ENCODE data around the gene ADNP2.

The ADNP2 gene

DNA sequence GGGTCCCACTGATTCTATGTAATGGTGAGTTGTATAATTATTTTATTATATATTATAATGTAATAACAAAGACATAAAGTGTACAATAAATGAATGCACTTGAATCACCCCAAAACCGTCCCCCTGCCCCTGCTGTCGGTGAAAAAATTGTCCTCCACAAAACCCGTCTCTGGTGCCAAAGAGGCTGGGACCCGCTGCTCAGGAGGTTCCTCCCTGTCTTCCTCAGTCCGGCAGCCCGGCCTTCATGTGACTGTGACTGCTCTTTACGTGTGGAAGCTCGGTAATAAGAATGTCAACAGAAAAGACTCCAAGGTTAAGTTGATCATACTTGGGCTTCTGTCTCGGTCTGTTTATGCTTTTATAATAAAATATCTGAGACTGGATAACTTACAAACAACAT, 32.7 kb upstream of the ADNP2 start:
- TF ChIP-seq POLR2A (IDR thresholded peaks at IDR 0.05; ENCODE audit: low read depth, low read length) = no peak
- no peak for FAIRE-seq
- DNase-seq (ENCODE audit: insufficient read length) = no peak

DNA sequence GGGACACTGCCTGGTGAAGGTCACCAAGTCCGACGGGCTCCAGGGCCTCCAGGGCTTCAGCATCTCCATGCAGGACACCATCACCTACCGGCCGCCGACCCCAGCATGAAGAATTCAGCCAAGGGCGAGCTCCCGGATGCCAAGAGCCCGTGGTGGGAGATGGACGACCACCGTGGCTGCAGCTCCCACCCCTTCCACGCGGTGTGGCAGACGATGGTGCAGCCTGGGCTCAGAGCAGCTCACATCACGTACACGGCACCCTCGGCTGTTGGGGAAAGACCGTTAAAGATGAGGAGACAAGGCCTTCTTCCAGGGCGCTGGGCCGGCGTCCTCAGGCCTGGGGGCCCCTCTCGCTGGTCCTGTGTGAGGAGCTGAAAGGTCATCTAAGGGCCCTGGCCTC, 31.2 kb upstream of the ADNP2 start:
- no peak for FAIRE-seq
- no peak for TF ChIP-seq POLR2A (IDR thresholded peaks at IDR 0.05; ENCODE audit: low read depth, low read length)
- TF ChIP-seq TAF1 (IDR thresholded peaks at IDR 0.05; ENCODE audit: borderline replicate concordance, low read depth, low read length) = no peak
- TF ChIP-seq POLR2AphosphoS5 (IDR thresholded peaks at IDR 0.05; ENCODE audit: low read depth, low read length) = no peak
- no peak for DNase-seq (ENCODE audit: insufficient read length)

DNA sequence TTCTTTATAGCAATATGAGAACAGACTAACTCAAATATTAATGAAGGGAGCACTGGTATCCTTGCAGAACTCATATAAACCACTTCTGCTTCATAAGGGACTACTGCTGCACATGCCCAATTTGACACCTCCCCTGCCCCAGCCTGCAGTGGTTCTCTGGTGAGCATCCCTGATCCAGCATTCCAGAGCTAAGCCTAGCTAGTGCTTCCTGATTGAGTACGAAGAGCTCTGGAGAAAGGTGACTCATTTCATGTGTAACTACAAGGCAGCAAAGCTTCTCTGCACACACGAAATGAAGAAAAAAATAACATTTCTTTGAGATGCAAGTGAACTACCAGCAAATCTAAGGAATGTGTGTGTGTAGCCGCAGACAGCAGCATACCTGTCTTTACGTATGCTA, 22.8 kb upstream of the ADNP2 start:
- FAIRE-seq (no peak), DNase-seq (ENCODE audit: insufficient read length) (no peak)
- TF ChIP-seq TAF1 (IDR thresholded peaks at IDR 0.05; ENCODE audit: borderline replicate concordance, low read depth, low read length) = no peak
- no peak for TF ChIP-seq POLR2A (IDR thresholded peaks at IDR 0.05; ENCODE audit: low read depth, low read length)
- TF ChIP-seq POLR2AphosphoS5 (IDR thresholded peaks at IDR 0.05; ENCODE audit: low read depth, low read length) = no peak

DNA sequence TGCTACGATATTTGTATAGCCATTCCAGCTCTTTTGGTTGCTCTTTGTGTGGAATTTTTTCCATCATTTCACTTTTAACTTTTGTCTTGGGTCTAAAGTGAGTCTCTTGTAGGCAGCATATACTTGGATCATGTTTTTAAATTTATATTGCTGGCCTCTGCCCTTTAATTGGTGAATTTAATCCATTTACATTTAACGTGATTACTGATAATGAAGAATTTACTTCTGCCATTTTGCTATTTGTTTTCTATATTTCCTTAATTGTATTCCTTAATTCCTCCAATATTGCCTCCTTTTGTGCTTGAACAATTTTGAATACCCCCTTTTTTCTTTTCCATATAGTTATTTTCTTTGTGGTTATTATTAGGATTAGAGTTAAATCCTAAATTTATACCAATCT, 21.0 kb upstream of the ADNP2 start:
- TF ChIP-seq POLR2A (IDR thresholded peaks at IDR 0.05; ENCODE audit: low read depth, low read length) (no peak), POLR2AphosphoS5 (IDR thresholded peaks at IDR 0.05; ENCODE audit: low read depth, low read length) (no peak), TAF1 (IDR thresholded peaks at IDR 0.05; ENCODE audit: borderline replicate concordance, low read depth, low read length) (no peak)
- FAIRE-seq (no peak), DNase-seq (ENCODE audit: insufficient read length) (no peak)

DNA sequence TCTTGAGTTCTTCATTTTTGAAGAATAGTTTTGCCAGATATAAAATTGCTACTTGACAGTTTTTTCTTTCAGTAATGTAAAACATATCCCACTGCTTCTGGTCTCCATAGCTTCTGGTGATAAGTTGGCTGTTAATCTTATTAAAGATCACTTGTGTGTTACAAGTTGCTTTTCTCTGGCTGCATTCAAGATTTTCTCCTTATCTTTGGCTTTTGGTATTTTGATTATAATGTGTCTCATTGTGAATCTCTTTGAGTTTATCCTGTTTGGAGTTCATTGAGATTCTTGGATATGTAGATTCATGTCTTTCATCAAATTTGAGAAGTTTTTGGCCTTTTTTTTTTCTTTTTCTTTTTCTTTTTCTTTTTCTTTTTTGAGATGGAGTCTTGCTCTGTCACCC, 20.2 kb upstream of the ADNP2 start:
- TF ChIP-seq TAF1 (IDR thresholded peaks at IDR 0.05; ENCODE audit: borderline replicate concordance, low read depth, low read length) = no peak
- DNase-seq (ENCODE audit: insufficient read length) (no peak), FAIRE-seq (no peak)

DNA sequence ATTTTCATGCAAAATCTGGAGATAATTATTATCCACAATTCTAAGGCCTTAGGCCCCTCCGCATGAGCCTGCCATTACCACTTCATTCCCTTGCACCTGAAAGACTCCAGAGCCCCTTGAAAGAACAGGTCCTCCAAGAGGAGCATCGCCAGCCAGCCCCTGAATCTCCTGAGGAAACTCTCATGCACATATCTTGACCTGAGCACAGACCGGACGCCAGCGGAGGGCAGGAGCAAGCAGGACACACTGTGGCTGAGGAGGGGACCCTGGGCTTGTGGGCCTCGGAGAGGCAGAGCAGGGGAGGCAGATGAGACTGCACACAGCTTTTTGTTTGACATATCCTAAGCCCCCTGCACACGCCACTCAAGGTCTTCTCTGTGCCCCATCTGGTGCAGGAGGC, 13.6 kb upstream of the ADNP2 start:
- FAIRE-seq (no peak), DNase-seq (ENCODE audit: insufficient read length) (no peak)
- TF ChIP-seq TAF1 (IDR thresholded peaks at IDR 0.05; ENCODE audit: borderline replicate concordance, low read depth, low read length) (no peak), POLR2A (IDR thresholded peaks at IDR 0.05; ENCODE audit: low read depth, low read length) (no peak), POLR2AphosphoS5 (IDR thresholded peaks at IDR 0.05; ENCODE audit: low read depth, low read length) (no peak)

GRCh38 chr18:80096032-80096565, 13.0 kb upstream of the ADNP2 start:
- no peak for DNase-seq (ENCODE audit: insufficient read length)
- TF ChIP-seq POLR2AphosphoS5 (IDR thresholded peaks at IDR 0.05; ENCODE audit: low read depth, low read length) (no peak), POLR2A (IDR thresholded peaks at IDR 0.05; ENCODE audit: low read depth, low read length) (no peak), TAF1 (IDR thresholded peaks at IDR 0.05; ENCODE audit: borderline replicate concordance, low read depth, low read length) (no peak)
- no peak for FAIRE-seq

- TF ChIP-seq POLR2AphosphoS5 (IDR thresholded peaks at IDR 0.05; ENCODE audit: low read depth, low read length) (no peak), TAF1 (IDR thresholded peaks at IDR 0.05; ENCODE audit: borderline replicate concordance, low read depth, low read length) (no peak), POLR2A (IDR thresholded peaks at IDR 0.05; ENCODE audit: low read depth, low read length) (no peak)
- DNase-seq (ENCODE audit: insufficient read length) (no peak), FAIRE-seq (no peak)
These were observed 11.9 kb upstream of the ADNP2 start for GRCh38 chr18:80097201-80097600.

DNA sequence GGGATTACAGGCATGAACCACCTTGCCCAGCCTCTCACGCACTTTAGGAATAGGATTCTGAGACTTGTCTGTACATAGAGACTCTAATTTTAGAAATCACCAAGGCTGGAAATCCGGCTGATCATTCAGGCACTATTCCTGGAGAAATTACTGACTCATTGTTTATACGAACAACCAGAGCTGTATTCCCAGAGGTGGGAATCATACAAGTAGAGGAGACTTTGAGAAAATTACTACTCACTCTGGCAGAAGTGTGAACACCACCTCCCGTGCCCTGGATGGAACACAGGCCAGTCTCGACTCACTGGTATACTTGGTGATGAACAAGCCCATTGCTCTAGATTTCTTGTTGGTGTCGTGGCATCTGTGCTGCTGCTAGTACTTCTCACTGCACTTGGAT, 5.8 kb upstream of the ADNP2 start:
- TF ChIP-seq POLR2AphosphoS5 (IDR thresholded peaks at IDR 0.05; ENCODE audit: low read depth, low read length) = no peak
- TF ChIP-seq POLR2A (IDR thresholded peaks at IDR 0.05; ENCODE audit: low read depth, low read length) = no peak
- no peak for TF ChIP-seq TAF1 (IDR thresholded peaks at IDR 0.05; ENCODE audit: borderline replicate concordance, low read depth, low read length)
- FAIRE-seq (no peak), DNase-seq (ENCODE audit: insufficient read length) (no peak)

- DNase-seq (ENCODE audit: insufficient read length) (no peak), FAIRE-seq (no peak)
- no peak for TF ChIP-seq TAF1 (IDR thresholded peaks at IDR 0.05; ENCODE audit: borderline replicate concordance, low read depth, low read length)
- TF ChIP-seq POLR2AphosphoS5 (IDR thresholded peaks at IDR 0.05; ENCODE audit: low read depth, low read length) = no peak
- no peak for TF ChIP-seq POLR2A (IDR thresholded peaks at IDR 0.05; ENCODE audit: low read depth, low read length)
These were observed 4.7 kb upstream of the ADNP2 start for GRCh38 chr18:80104364-80104779.

GRCh38 chr18:80105369-80106167, 3.5 kb upstream of the ADNP2 start:
- DNase-seq (ENCODE audit: insufficient read length) (no peak), FAIRE-seq (no peak)
- TF ChIP-seq POLR2A (IDR thresholded peaks at IDR 0.05; ENCODE audit: low read depth, low read length) (no peak), POLR2AphosphoS5 (IDR thresholded peaks at IDR 0.05; ENCODE audit: low read depth, low read length) (no peak), TAF1 (IDR thresholded peaks at IDR 0.05; ENCODE audit: borderline replicate concordance, low read depth, low read length) (no peak)

DNA sequence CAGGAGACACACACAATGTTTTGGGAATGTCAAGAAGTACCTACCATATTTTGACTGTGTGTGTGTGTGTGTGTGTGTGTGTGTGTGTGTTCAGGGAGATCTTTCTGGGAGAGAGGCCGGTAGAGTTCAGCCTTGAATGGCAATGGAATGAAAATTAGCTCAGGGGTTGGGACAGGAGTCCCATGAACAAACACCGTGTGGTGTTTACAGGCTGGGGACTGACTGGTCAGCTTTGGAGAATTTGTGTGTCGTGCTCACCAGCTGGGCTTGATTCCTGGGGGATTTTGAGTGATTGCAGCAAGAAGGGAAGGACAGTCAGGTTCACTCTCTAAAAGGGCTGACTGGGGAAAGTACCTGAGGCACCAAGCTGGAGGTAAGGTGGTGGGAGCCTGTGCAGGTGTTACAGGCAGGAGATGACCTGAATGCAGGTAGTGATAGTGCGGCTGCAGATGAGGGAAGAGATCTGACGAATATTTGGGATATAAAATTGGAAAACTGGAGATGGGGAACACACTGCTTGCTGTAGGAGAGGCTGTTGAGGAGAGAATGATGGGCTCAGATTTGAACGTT, 2.5 kb upstream of the ADNP2 start:
- TF ChIP-seq TAF1 (IDR thresholded peaks at IDR 0.05; ENCODE audit: borderline replicate concordance, low read depth, low read length) = no peak
- no peak for TF ChIP-seq POLR2A (IDR thresholded peaks at IDR 0.05; ENCODE audit: low read depth, low read length)
- TF ChIP-seq POLR2AphosphoS5 (IDR thresholded peaks at IDR 0.05; ENCODE audit: low read depth, low read length) = no peak
- no peak for DNase-seq (ENCODE audit: insufficient read length)
- no peak for FAIRE-seq
